H9 (cell line): ENCODE data around the gene S1PR3. TPM values are rescaled to one million over a fixed set of nuclear protein-coding genes. Genes with fewer than 3 reads are reported as not detected.

Source experiments
- DNase-seq: peaks from one replicate; pipeline ENCODE4 v3.0.0-alpha.2; 2017
- H2AFZ ChIP-seq: one replicate; pipeline ENCODE4 v1.6.1; 2013; ENCODE audit warnings: mild to moderate bottlenecking, low read length, control low read depth, moderate library complexity
- H2AK5ac ChIP-seq: 2 replicates; pipeline ENCODE4 v1.6.1; 2013; ENCODE audit warnings: low read length, control low read depth, mixed read lengths; ENCODE audit not compliant: insufficient read length
- H2BK120ac ChIP-seq: one replicate; pipeline ENCODE4 v1.6.1; 2013; ENCODE audit warnings: low read depth, mild to moderate bottlenecking, low read length, control low read depth, inconsistent platforms; ENCODE audit not compliant: poor library complexity, severe bottlenecking
- H2BK12ac ChIP-seq: 2 replicates; pipeline ENCODE4 v1.6.1; 2013; ENCODE audit warnings: low read length, control low read depth, mixed read lengths, low read depth; ENCODE audit not compliant: insufficient read length
- H2BK15ac ChIP-seq: 2 replicates; pipeline ENCODE4 v1.6.1; 2013; ENCODE audit warnings: low read depth, low read length, control low read depth
- H2BK20ac ChIP-seq: one replicate; pipeline ENCODE4 v1.6.1; 2013; ENCODE audit warnings: low read depth, mild to moderate bottlenecking, low read length, control low read depth, inconsistent platforms; ENCODE audit not compliant: poor library complexity, severe bottlenecking
- H2BK5ac ChIP-seq: 2 replicates; pipeline ENCODE4 v1.6.1; 2013; ENCODE audit warnings: low read length, control low read depth, mixed read lengths; ENCODE audit not compliant: insufficient read length
- H3K14ac ChIP-seq: 2 replicates; pipeline ENCODE4 v1.6.1; 2013; ENCODE audit warnings: low read length, control low read depth; ENCODE audit not compliant: insufficient read depth
- H3K18ac ChIP-seq: 2 replicates; pipeline ENCODE4 v1.6.1; 2013; ENCODE audit warnings: low read depth, mild to moderate bottlenecking, mixed read lengths, low read length, control low read depth; ENCODE audit not compliant: insufficient read length
- H3K23ac ChIP-seq: 2 replicates; pipeline ENCODE4 v1.6.1; 2013; ENCODE audit warnings: low read length, control low read depth, mixed read lengths, low read depth; ENCODE audit not compliant: insufficient read length
- H3K23me2 ChIP-seq: 2 replicates; pipeline ENCODE4 v1.6.1; 2013; ENCODE audit warnings: low read depth, mild to moderate bottlenecking, mixed read lengths, low read length, control low read depth; ENCODE audit not compliant: insufficient read length, poor library complexity, severe bottlenecking
- H3K27ac ChIP-seq: 2 replicates; pipeline ENCODE4 v1.5.1; 2013; ENCODE audit warnings: low read length, control low read depth, mixed read lengths, low read depth; ENCODE audit not compliant: insufficient read length
- H3K27me3 ChIP-seq: 2 replicates; pipeline ENCODE4 v1.6.1; 2013; ENCODE audit warnings: low read length, control low read depth, inconsistent platforms; ENCODE audit not compliant: insufficient read depth
- H3K4ac ChIP-seq: 2 replicates; pipeline ENCODE4 v1.6.1; 2013; ENCODE audit warnings: low read depth, mild to moderate bottlenecking, control low read depth, inconsistent platforms, low read length, moderate library complexity
- H3K4me1 ChIP-seq: 2 replicates; pipeline ENCODE4 v1.6.1; 2013; ENCODE audit warnings: low read length, control low read depth, inconsistent platforms; ENCODE audit not compliant: insufficient read depth
- H3K4me2 ChIP-seq: 2 replicates; pipeline ENCODE4 v1.6.1; 2013; ENCODE audit warnings: low read length, control low read depth, mixed read lengths; ENCODE audit not compliant: insufficient read length, insufficient read depth
- H3K56ac ChIP-seq: 2 replicates; pipeline ENCODE4 v1.6.1; 2013; ENCODE audit warnings: low read depth, mild to moderate bottlenecking, mixed read lengths, low read length, control low read depth; ENCODE audit not compliant: insufficient read length
- H3K79me1 ChIP-seq: 2 replicates; pipeline ENCODE4 v1.6.1; 2013; ENCODE audit warnings: low read depth, mild to moderate bottlenecking, moderate library complexity, low read length, control low read depth, inconsistent platforms; ENCODE audit not compliant: insufficient read depth, poor library complexity, severe bottlenecking
- H3K79me2 ChIP-seq: 2 replicates; pipeline ENCODE4 v1.6.1; 2013; ENCODE audit warnings: low read length, control low read depth, inconsistent platforms; ENCODE audit not compliant: insufficient read depth
- H3K9ac ChIP-seq: 2 replicates; pipeline ENCODE4 v1.6.1; 2013; ENCODE audit warnings: low read length, control low read depth, mixed read lengths; ENCODE audit not compliant: insufficient read length; ENCODE audit errors: extremely low read depth
- H3K9me3 ChIP-seq: one replicate; pipeline ENCODE4 v1.6.1; 2013; ENCODE audit warnings: low read depth, low read length, inconsistent platforms; ENCODE audit not compliant: control insufficient read depth
- H3T11ph ChIP-seq: one replicate; pipeline ENCODE4 v1.6.1; 2013; ENCODE audit warnings: mild to moderate bottlenecking, low read length, control low read depth, inconsistent platforms
- H4K20me1 ChIP-seq: one replicate; pipeline ENCODE4 v1.6.1; 2013; ENCODE audit not compliant: control insufficient read depth, insufficient read length, insufficient read depth
- H4K5ac ChIP-seq: 2 replicates; pipeline ENCODE4 v1.6.1; 2013; ENCODE audit warnings: low read depth, mild to moderate bottlenecking, mixed read lengths, low read length, control low read depth; ENCODE audit not compliant: insufficient read length
- H4K8ac ChIP-seq: replicated peaks from 2 replicates; pipeline ENCODE4 v1.6.1; 2013; ENCODE audit warnings: low read length, control low read depth, mixed read lengths, low read depth; ENCODE audit not compliant: insufficient read length
- H4K91ac ChIP-seq: 2 replicates; pipeline ENCODE4 v1.6.1; 2013; ENCODE audit warnings: low read depth, mild to moderate bottlenecking, moderate library complexity, mixed read lengths, low read length, control low read depth; ENCODE audit not compliant: insufficient read length
- H3K27ac Mint-ChIP-seq, 3 experiments: 2 replicates in 2 of 3; 3 replicates in 1 of 3; pipeline ENCODE4 v1.8.0; 2020 to 2021; ENCODE audit warnings: mixed read lengths in 3 of 3, mild to moderate bottlenecking in 1 of 3, moderate library complexity in 1 of 3
- H3K27me3 Mint-ChIP-seq: 2 replicates; pipeline ENCODE4 v1.8.0; 2021; ENCODE audit warnings: low read depth, mild to moderate bottlenecking, moderate library complexity, mixed read lengths
- H3K36me3 Mint-ChIP-seq, 3 experiments: 2 replicates in 2 of 3; 3 replicates in 1 of 3; pipeline ENCODE4 v1.8.0; 2020 to 2021; ENCODE audit warnings: low read depth in 3 of 3, mixed read lengths in 3 of 3; ENCODE audit not compliant: insufficient read depth in 1 of 3
- H3K4me1 Mint-ChIP-seq, 2 experiments: 2 replicates each; pipeline ENCODE4 v1.8.0; 2020; ENCODE audit warnings: mixed read lengths in 2 of 2
- H3K4me3 Mint-ChIP-seq, 2 experiments: 2 replicates in 1 of 2; 3 replicates in 1 of 2; pipeline ENCODE4 v1.8.0; 2020 to 2021; ENCODE audit warnings: mild to moderate bottlenecking in 2 of 2, mixed read lengths in 2 of 2, moderate library complexity in 1 of 2
- H3K9me3 Mint-ChIP-seq, 2 experiments: 2 replicates in 1 of 2; 3 replicates in 1 of 2; pipeline ENCODE4 v1.8.0; 2020; ENCODE audit warnings: mild to moderate bottlenecking in 2 of 2, mixed read lengths in 2 of 2, moderate library complexity in 1 of 2
- CTCF ChIP-seq: fragments of 200-600 bp; sonication (generic); conservative IDR thresholded peaks from 3 replicates; pipeline ENCODE4 v1.8.0; 2021; ENCODE audit warnings: antibody characterized with exemption, mild to moderate bottlenecking
- WGBS: extraction: QIAGEN DNeasy Blood & Tissue Kit; methylation state at CpG from one replicate; pipeline ENCODE4 v1.1.7; 2013; ENCODE audit warnings: missing lambda C conversion rate, low lambda C conversion rate, mixed read lengths; ENCODE audit not compliant: insufficient read length; ENCODE audit errors: extremely low coverage; 5-methylcytosine and 5-hydroxymethylcytosine counted together
- total RNA-seq: library from RNA; stranded (reverse); gene quantifications from 2 replicates; pipeline ENCODE4 v1.2.1, GENCODE V29; 2021

S1PR3 gene
- total RNA-seq, 1 experiment from 2014 or later = 3.3 TPM

GRCh38 chr9:89010526-89011111 lies 19.4 kb downstream of the S1PR3 start:
- no peak overlapping the region; a peak in 1 of 7 replicates for H3K27ac Mint-ChIP-seq
- H2AK5ac ChIP-seq = no peak overlapping the region
- H3K27me3 ChIP-seq = no peaks in the 10 kb centered on the region
- no peak overlapping the region for H3T11ph ChIP-seq
- no peak overlapping the region for H2BK120ac ChIP-seq
- no peak for TF ChIP-seq CTCF
- peaks cover 27 to 30% of the 10 kb centered on the region in 2 experiments for H3K4me1 Mint-ChIP-seq
- peak overlapping the region; percentile 21 for H3K18ac ChIP-seq
- no peak overlapping the region for H3K4ac ChIP-seq
- H3K9me3 ChIP-seq = no peaks in the 10 kb centered on the region
- no peak overlapping the region for H3K14ac ChIP-seq
- no peak overlapping the region for H4K91ac ChIP-seq
- H3K79me2 ChIP-seq = no peaks in the 10 kb centered on the region
- no peaks in the 10 kb centered on the region for H3K36me3 Mint-ChIP-seq
- no peaks in the 10 kb centered on the region for H4K20me1 ChIP-seq
- no peak overlapping the region for H3K27ac ChIP-seq
- no peak overlapping the region for H2BK20ac ChIP-seq
- no peaks in the 10 kb centered on the region for H3K23me2 ChIP-seq
- H2BK15ac ChIP-seq = no peak overlapping the region
- no peaks in the 10 kb centered on the region for H3K4me1 ChIP-seq
- no peak overlapping the region for H3K4me3 Mint-ChIP-seq
- H3K4me2 ChIP-seq = no peak overlapping the region
- no CpG with 5 or more reads among the region's 6 CpGs for WGBS
- H2BK5ac ChIP-seq = no peak overlapping the region
- no peak overlapping the region for H2AFZ ChIP-seq
- H3K23ac ChIP-seq = no peak overlapping the region
- no peak overlapping the region for H2BK12ac ChIP-seq
- no peaks in the 10 kb centered on the region; a peak in 1 of 5 replicates for H3K9me3 Mint-ChIP-seq
- no peak overlapping the region for H3K9ac ChIP-seq
- DNase-seq = no peak
- H4K8ac ChIP-seq = no peak overlapping the region
- H3K79me1 ChIP-seq = no peaks in the 10 kb centered on the region
- H3K56ac ChIP-seq = no peak overlapping the region
- no peak overlapping the region for H4K5ac ChIP-seq
- no peaks in the 10 kb centered on the region; the same call in 1 of the 2 replicates for H3K27me3 Mint-ChIP-seq
